SK-N-DZ (cell line): Measurements from ENCODE around the gene C12orf50.
"Not testable (repeated sequence)": the region's sequence is repeated elsewhere in the genome, so short reads cannot be mapped to it uniquely, and the experiment has no call there.

Experiments used
- DNase-seq: peaks from one replicate; pipeline ENCODE4 v3.0.0-alpha.2; 2015; ENCODE audit warnings: low spot score
- small RNA-seq, 2 experiments: library from RNA; depleted of rRNA; stranded (forward); fragments of <200 nt; gene quantifications; one replicate each; pipeline ENCODE3, GENCODE V24; 2014

Gene C12orf50

GRCh38 chr12:87988534-87988933, 40.7 kb downstream of the C12orf50 start:
- peak; percentile 53 for DNase-seq

- DNase-seq, result no peak
Observed at GRCh38 chr12:87985069-87985675, 44.0 kb downstream of the C12orf50 start.

GRCh38 chr12:87982208-87982607, 47.0 kb downstream of the C12orf50 start:
- no peak for DNase-seq

GRCh38 chr12:87981495-87981894, 47.7 kb downstream of the C12orf50 start:
- no peak for DNase-seq

- DNase-seq, result no peak
Observed at GRCh38 chr12:87975879-87976278, 53.3 kb downstream of the C12orf50 start.

- no peak for DNase-seq
Observed at GRCh38 chr12:87967871-87968270, 61.3 kb downstream of the C12orf50 start.

GRCh38 chr12:87960566-87960965, 68.6 kb downstream of the C12orf50 start:
- DNase-seq, result no peak

GRCh38 chr12:87954028-87954427, 75.2 kb downstream of the C12orf50 start:
- DNase-seq, result not testable (repeated sequence)

- peak; percentile 55 for DNase-seq
Observed at GRCh38 chr12:87953256-87953860, 75.8 kb downstream of the C12orf50 start.

- DNase-seq, result no peak
Observed at GRCh38 chr12:87952850-87953249, 76.4 kb downstream of the C12orf50 start.

GRCh38 chr12:87952223-87952622, 77.0 kb downstream of the C12orf50 start:
- no peak for DNase-seq

- DNase-seq, result no peak
Observed at GRCh38 chr12:87943762-87944161, 85.4 kb downstream of the C12orf50 start.

- no peak for DNase-seq
Observed at GRCh38 chr12:87943023-87943422, 86.2 kb downstream of the C12orf50 start.

GRCh38 chr12:87939182-87939581, 90.0 kb downstream of the C12orf50 start:
- no peak for DNase-seq

GRCh38 chr12:87935216-87935615, 94.0 kb downstream of the C12orf50 start:
- DNase-seq, result no peak

GRCh38 chr12:87933991-87934390, 95.2 kb downstream of the C12orf50 start:
- no peak for DNase-seq

GRCh38 chr12:87931812-87932211, 97.4 kb downstream of the C12orf50 start:
- no peak for DNase-seq

GRCh38 chr12:87930627-87931026, 98.6 kb downstream of the C12orf50 start:
- DNase-seq, result no peak

Small RNA genes within 50 kb of the gene (small RNA-seq; reads per million reads assigned to genes)
- gene RNA5SP364, result 0 reads per million in 2 experiments
